Breast epithelium (tissue), 4 donors: ENCODE results near the gene TRIM65. TPM values are rescaled to one million over a fixed set of nuclear protein-coding genes. Genes with fewer than 3 reads are reported as not detected.

Source experiments
- DNase-seq, 2 donors: peaks; one replicate each; pipeline ENCODE4 v3.0.0-alpha.2; 2019; ENCODE audit warnings: low spot score in 2 of 2
- H3K27ac ChIP-seq, 2 donors: fragments of 200-600 bp; sonication (generic) in 1 of 2; one replicate each; pipeline ENCODE4 v1.5.1; 2016 to 2019; ENCODE audit warnings: mild to moderate bottlenecking in 1 of 2
- H3K27me3 ChIP-seq, 2 donors: fragments of 200-600 bp; sonication (generic) in 1 of 2; one replicate each; pipeline versions ENCODE4 v1.5.1 to v1.6.0; 2017 to 2019; ENCODE audit warnings: control low read depth in 1 of 2, mild to moderate bottlenecking in 1 of 2
- H3K36me3 ChIP-seq: fragments of 200-600 bp; one replicate; pipeline ENCODE4 v1.5.1; 2019
- H3K4me1 ChIP-seq, 2 donors: fragments of 200-600 bp; sonication (generic); one replicate each; pipeline ENCODE4 v1.5.1; 2016 to 2019; ENCODE audit warnings: control low read depth in 1 of 2
- H3K4me3 ChIP-seq, 3 donors: fragments of 200-600 bp; sonication (generic); 1 replicate in 2 of 3; 2 replicates in 1 of 3; pipeline ENCODE4 v1.5.1; 2016 to 2019; ENCODE audit warnings: mild to moderate bottlenecking in 3 of 3, moderate library complexity in 2 of 3
- H3K9me3 ChIP-seq, 2 donors: fragments of 200-600 bp; sonication (generic) in 1 of 2; one replicate each; pipeline ENCODE4 v1.5.1; 2016 to 2019; ENCODE audit warnings: control low read depth in 1 of 2
- CTCF ChIP-seq, 3 donors: fragments of 450-650 bp; IDR thresholded peaks; one replicate each; pipeline ENCODE4 v1.5.1; 2016 to 2017; ENCODE audit warnings: antibody characterized with exemption in 3 of 3, mild to moderate bottlenecking in 3 of 3, moderate library complexity in 3 of 3
- POLR2A ChIP-seq: fragments of 450-650 bp; IDR thresholded peaks from one replicate; pipeline ENCODE4 v1.6.1; 2016; ENCODE audit warnings: antibody characterized with exemption, mild to moderate bottlenecking, moderate library complexity
- POLR2AphosphoS5 ChIP-seq, 3 donors: sonication (generic); formaldehyde crosslinking; IDR thresholded peaks; one replicate each; pipeline ENCODE4 v1.6.1; 2017; ENCODE audit warnings: antibody characterized with exemption in 3 of 3
- intact Hi-C: fragments of 100-400 bp; cut with DNase I; formaldehyde crosslinking; loops from one replicate; pipeline ENCODE4 v1.15.1; 2023; ENCODE audit warnings: low total_unique reads
- total RNA-seq, 3 donors: library from RNA; depleted of rRNA; stranded (reverse); fragments of >200 nt; gene quantifications; one replicate each; pipeline ENCODE4 v1.1.0, GENCODE V29; 2016

TRIM65 gene
- total RNA-seq, 3 donors from 2014 or later = 16.7 to 28.8 (median 23.3) TPM

- H3K27ac ChIP-seq = peak overlapping the region; percentile 85 to 86
- no peak for DNase-seq
- TF ChIP-seq POLR2A (no peak), POLR2AphosphoS5 (IDR thresholded peaks at IDR 0.05) (no peak), CTCF (IDR thresholded peaks at IDR 0.05) (no peak)
These were observed 44.7 kb upstream of the TRIM65 start for GRCh38 chr17:75941442-75941819.

GRCh38 chr17:75940727-75941441 lies 44.1 kb upstream of the TRIM65 start, which contains the start of gene FBF1:
FBF1 (minus strand) TSS chr17:75941042; CDS start chr17:75938149, 2,893 bp downstream.
- Histone ChIP-seq H3K27ac (peak within 1 kb of the TSS; percentile 85 to 86), H3K27me3 (no peaks in the 10 kb centered on the region), H3K36me3 (no peaks in the 10 kb centered on the region), H3K4me1 (no peaks in the 10 kb centered on the region), H3K4me3 (peak within 1 kb of the TSS; percentile 62 to 96 (median 89)), H3K9me3 (no peaks in the 10 kb centered on the region)
- TF ChIP-seq POLR2AphosphoS5 (IDR thresholded peaks at IDR 0.05) (peak; percentile 84 to 91 (median 86)), CTCF (IDR thresholded peaks at IDR 0.05) (peak in 1 of 3 donors; percentile 6), POLR2A (peak; percentile 70)
- intact Hi-C loops = no loop called here
- peak; percentile 91 to 92 for DNase-seq

More at GRCh38 chr17:75941442-75941819, 44.7 kb upstream of the TRIM65 start:
- no peaks in the 10 kb centered on the region for H3K4me1 ChIP-seq
- H3K36me3 ChIP-seq = no peaks in the 10 kb centered on the region
- peak overlapping the region; percentile 62 to 96 (median 89) for H3K4me3 ChIP-seq
- no peaks in the 10 kb centered on the region for H3K9me3 ChIP-seq
- intact Hi-C loops = no loop called here
- H3K27me3 ChIP-seq = no peaks in the 10 kb centered on the region

GRCh38 chr17:75937652-75938051 lies 40.9 kb upstream of the TRIM65 start:
- H3K27ac ChIP-seq = no peak overlapping the region
- TF ChIP-seq CTCF (IDR thresholded peaks at IDR 0.05) = no peak
- no peak for TF ChIP-seq POLR2A
- no peak for TF ChIP-seq POLR2AphosphoS5 (IDR thresholded peaks at IDR 0.05)
- H3K9me3 ChIP-seq = no peaks in the 10 kb centered on the region
- H3K4me1 ChIP-seq = no peaks in the 10 kb centered on the region
- no peaks in the 10 kb centered on the region for H3K36me3 ChIP-seq
- no peak for DNase-seq
- intact Hi-C loops = no loop called here
- H3K4me3 ChIP-seq = no peak overlapping the region
- no peaks in the 10 kb centered on the region for H3K27me3 ChIP-seq

GRCh38 chr17:75933808-75934207 lies 37.1 kb upstream of the TRIM65 start:
- no peak overlapping the region for H3K4me3 ChIP-seq
- H3K27ac ChIP-seq = no peak overlapping the region
- TF ChIP-seq POLR2A (no peak), CTCF (IDR thresholded peaks at IDR 0.05) (no peak), POLR2AphosphoS5 (IDR thresholded peaks at IDR 0.05) (no peak)
- no peak for DNase-seq
- H3K9me3 ChIP-seq = no peaks in the 10 kb centered on the region
- intact Hi-C loops = no loop called here
- H3K4me1 ChIP-seq = no peaks in the 10 kb centered on the region
- H3K27me3 ChIP-seq = no peaks in the 10 kb centered on the region
- no peaks in the 10 kb centered on the region for H3K36me3 ChIP-seq

GRCh38 chr17:75932852-75933251 lies 36.1 kb upstream of the TRIM65 start:
- H3K4me3 ChIP-seq = no peak overlapping the region
- H3K27ac ChIP-seq = no peak overlapping the region
- no peaks in the 10 kb centered on the region for H3K4me1 ChIP-seq
- no peak for TF ChIP-seq POLR2A
- no peak for DNase-seq
- H3K9me3 ChIP-seq = no peaks in the 10 kb centered on the region
- intact Hi-C loops = no loop called here
- no peaks in the 10 kb centered on the region for H3K36me3 ChIP-seq
- H3K27me3 ChIP-seq = no peaks in the 10 kb centered on the region
